HepG2 (cell line): Measurements from ENCODE around the gene DNAJC8. TPM values are rescaled to one million over a fixed set of nuclear protein-coding genes. Genes with fewer than 3 reads are reported as not detected.

Source experiments
- ARNT2 ChIP-seq: sonication (generic); formaldehyde crosslinking; IDR thresholded peaks from 2 replicates; pipeline ENCODE4 v1.8.0; 2022; ENCODE audit warnings: mild to moderate bottlenecking, low read depth, missing genetic modification reagents, moderate library complexity
- ATAD3A ChIP-seq: sonication (generic); formaldehyde crosslinking; IDR thresholded peaks from 2 replicates; pipeline ENCODE4 v1.4.0; 2020; ENCODE audit warnings: missing genetic modification reagents
- CEBPG ChIP-seq: IDR thresholded peaks from 2 replicates; pipeline ENCODE4 v1.6.1; 2016
- CHD4 ChIP-seq: fragments of 200-600 bp; sonication (generic); IDR thresholded peaks from 2 replicates; pipeline ENCODE4 v1.7.0; 2017; ENCODE audit warnings: mild to moderate bottlenecking, low read length, borderline replicate concordance
- ETV5 ChIP-seq: IDR thresholded peaks from 2 replicates; pipeline ENCODE4 v1.6.1; 2018; ENCODE audit warnings: missing biosample characterization, missing genetic modification reagents, inconsistent platforms, borderline replicate concordance
- HES4 ChIP-seq: sonication (generic); formaldehyde crosslinking; IDR thresholded peaks from 2 replicates; pipeline ENCODE4 v1.9.0; 2021; ENCODE audit warnings: mild to moderate bottlenecking, missing genetic modification reagents, borderline replicate concordance
- HNRNPLL ChIP-seq: fragments of 200-400 bp; formaldehyde crosslinking; IDR thresholded peaks from 2 replicates; pipeline ENCODE4 v1.6.1; 2017; ENCODE audit warnings: mild to moderate bottlenecking, low read depth, low read length; ENCODE audit not compliant: poor library complexity, severe bottlenecking
- IRX3 ChIP-seq: sonication (generic); formaldehyde crosslinking; IDR thresholded peaks from 2 replicates; pipeline ENCODE4 v1.8.1; 2023; ENCODE audit warnings: mild to moderate bottlenecking, low read depth, missing genetic modification reagents, borderline replicate concordance
- KLF16 ChIP-seq, 2 experiments: sonication (generic) in 1 of 2; formaldehyde crosslinking in 1 of 2; IDR thresholded peaks; 2 replicates each; pipeline versions ENCODE4 v1.6.1 to v1.8.0; 2016 to 2023; ENCODE audit warnings: missing genetic modification reagents in 2 of 2, missing compliant biosample characterization in 1 of 2
- MEIS1 ChIP-seq: sonication (generic); formaldehyde crosslinking; IDR thresholded peaks from 2 replicates; pipeline ENCODE4 v1.9.0; 2021; ENCODE audit warnings: mild to moderate bottlenecking, missing genetic modification reagents, moderate library complexity, borderline replicate concordance
- NFRKB ChIP-seq: fragments of 450-650 bp; IDR thresholded peaks from 2 replicates; pipeline ENCODE4 v1.6.1; 2017
- PHF5A ChIP-seq: IDR thresholded peaks from one replicate; pipeline ENCODE4 v1.6.1; 2018; ENCODE audit warnings: low read depth, missing genetic modification reagents; ENCODE audit not compliant: unreplicated experiment
- RXRB ChIP-seq: IDR thresholded peaks from 2 replicates; pipeline ENCODE4 v1.6.1; 2016; ENCODE audit warnings: borderline replicate concordance, missing genetic modification reagents, missing compliant biosample characterization
- SMAD3 ChIP-seq: sonication (generic); formaldehyde crosslinking; IDR thresholded peaks from 2 replicates; pipeline ENCODE4 v1.4.0; 2020; ENCODE audit warnings: missing genetic modification reagents
- TARDBP ChIP-seq: sonication (generic); formaldehyde crosslinking; IDR thresholded peaks from 2 replicates; pipeline ENCODE4 v1.8.0; 2022; ENCODE audit warnings: mild to moderate bottlenecking, missing genetic modification reagents
- TCF12 ChIP-seq, 2 experiments: fragments of 450-650 bp in 1 of 2; sonication (generic) in 1 of 2; formaldehyde crosslinking in 1 of 2; IDR thresholded peaks; 2 replicates each; pipeline versions ENCODE4 v1.6.1 to v1.8.0; 2017 to 2022; ENCODE audit warnings: antibody characterized with exemption in 1 of 2, mild to moderate bottlenecking in 1 of 2, missing genetic modification reagents in 1 of 2, moderate library complexity in 1 of 2
- TP53 ChIP-seq: sonication (generic); formaldehyde crosslinking; conservative IDR thresholded peaks from 2 replicates; pipeline ENCODE4 v1.4.0; 2020; ENCODE audit warnings: missing genetic modification reagents
- U2AF2 ChIP-seq: fragments of 200-400 bp; formaldehyde crosslinking; IDR thresholded peaks from 2 replicates; pipeline ENCODE4 v1.6.1; 2017; ENCODE audit warnings: low read depth, mild to moderate bottlenecking, low read length
- XBP1 ChIP-seq: sonication (generic); formaldehyde crosslinking; IDR thresholded peaks from 2 replicates; pipeline ENCODE4 v1.5.0; 2020; ENCODE audit warnings: missing genetic modification reagents
- ZBTB42 ChIP-seq: sonication (generic); formaldehyde crosslinking; IDR thresholded peaks from 2 replicates; pipeline ENCODE4 v1.5.0; 2020; ENCODE audit warnings: mild to moderate bottlenecking, missing genetic modification reagents
- ZMYM2 ChIP-seq: sonication (generic); formaldehyde crosslinking; IDR thresholded peaks from 2 replicates; pipeline ENCODE4 v1.8.0; 2022; ENCODE audit warnings: mild to moderate bottlenecking, missing genetic modification reagents
- ZNF34 ChIP-seq: sonication (generic); formaldehyde crosslinking; IDR thresholded peaks from 2 replicates; pipeline ENCODE4 v1.4.0; 2020; ENCODE audit warnings: mild to moderate bottlenecking, missing genetic modification reagents, borderline replicate concordance
- ZNF616 ChIP-seq: sonication (generic); formaldehyde crosslinking; IDR thresholded peaks from 2 replicates; pipeline ENCODE4 v1.5.0; 2020; ENCODE audit warnings: low read depth, mild to moderate bottlenecking, missing genetic modification reagents
- ZNF768 ChIP-seq: sonication (generic); formaldehyde crosslinking; IDR thresholded peaks from 2 replicates; pipeline ENCODE4 v1.4.0; 2020; ENCODE audit warnings: missing genetic modification reagents
- ZNF775 ChIP-seq: sonication (generic); formaldehyde crosslinking; IDR thresholded peaks from 2 replicates; pipeline ENCODE4 v1.4.0; 2020; ENCODE audit warnings: missing genetic modification reagents, mild to moderate bottlenecking, moderate library complexity, borderline replicate concordance
- ZNF780A ChIP-seq: sonication (generic); formaldehyde crosslinking; IDR thresholded peaks from 2 replicates; pipeline ENCODE4 v1.8.0; 2022; ENCODE audit warnings: mild to moderate bottlenecking, missing genetic modification reagents, moderate library complexity
- ZNF788 ChIP-seq: sonication (generic); formaldehyde crosslinking; IDR thresholded peaks from 2 replicates; pipeline ENCODE4 v1.5.0; 2020; ENCODE audit warnings: mild to moderate bottlenecking, missing genetic modification reagents, borderline replicate concordance
- polyA plus RNA-seq, 8 experiments: library from polyadenylated mRNA; depleted of rRNA in 3 of 8; stranded (reverse) in 7 of 8; unstranded in 1 of 8; fragments of >200 nt; fragmentation: Illumina TruSeq in 4 of 8; extraction: Trizol in 4 of 8; gene quantifications; 2 replicates each; pipeline versions ENCODE4 v1.2.1 to v1.2.3, GENCODE V29; 2011 to 2016; ENCODE audit warnings: low read depth in 4 of 8, missing spikeins in 1 of 8, mixed read lengths in 1 of 8; ENCODE audit not compliant: insufficient read depth in 1 of 8
- total RNA-seq, 5 experiments: library from RNA; depleted of rRNA; stranded (reverse); fragments of >200 nt; fragmentation: Illumina TruSeq; extraction: Trizol; gene quantifications; 2 replicates each; pipeline ENCODE4 v1.2.3, GENCODE V29; 2016; ENCODE audit warnings: low read depth in 1 of 5
- TF ChIP-seq, protein P1 (sequence below): sonication (generic); formaldehyde crosslinking; IDR thresholded peaks from 2 replicates; pipeline ENCODE4 v1.5.0; 2020; ENCODE audit warnings: mild to moderate bottlenecking, missing genetic modification reagents
- TF ChIP-seq, protein P2 (sequence below): IDR thresholded peaks from 2 replicates; pipeline ENCODE4 v1.6.1; 2012; ENCODE audit warnings: inconsistent platforms
- TF ChIP-seq, protein P3 (sequence below): sonication (generic); formaldehyde crosslinking; IDR thresholded peaks from 2 replicates; pipeline ENCODE4 v1.9.0; 2021; ENCODE audit warnings: missing genetic modification reagents, borderline replicate concordance

The DNAJC8 gene
- total and polyA plus RNA-seq, 2 of the 13 experiments (the other 11 are each of a cell fraction or from before 2014, with no cell fraction given) = 54.5 to 126 TPM

- TF ChIP-seq, protein P1, sequence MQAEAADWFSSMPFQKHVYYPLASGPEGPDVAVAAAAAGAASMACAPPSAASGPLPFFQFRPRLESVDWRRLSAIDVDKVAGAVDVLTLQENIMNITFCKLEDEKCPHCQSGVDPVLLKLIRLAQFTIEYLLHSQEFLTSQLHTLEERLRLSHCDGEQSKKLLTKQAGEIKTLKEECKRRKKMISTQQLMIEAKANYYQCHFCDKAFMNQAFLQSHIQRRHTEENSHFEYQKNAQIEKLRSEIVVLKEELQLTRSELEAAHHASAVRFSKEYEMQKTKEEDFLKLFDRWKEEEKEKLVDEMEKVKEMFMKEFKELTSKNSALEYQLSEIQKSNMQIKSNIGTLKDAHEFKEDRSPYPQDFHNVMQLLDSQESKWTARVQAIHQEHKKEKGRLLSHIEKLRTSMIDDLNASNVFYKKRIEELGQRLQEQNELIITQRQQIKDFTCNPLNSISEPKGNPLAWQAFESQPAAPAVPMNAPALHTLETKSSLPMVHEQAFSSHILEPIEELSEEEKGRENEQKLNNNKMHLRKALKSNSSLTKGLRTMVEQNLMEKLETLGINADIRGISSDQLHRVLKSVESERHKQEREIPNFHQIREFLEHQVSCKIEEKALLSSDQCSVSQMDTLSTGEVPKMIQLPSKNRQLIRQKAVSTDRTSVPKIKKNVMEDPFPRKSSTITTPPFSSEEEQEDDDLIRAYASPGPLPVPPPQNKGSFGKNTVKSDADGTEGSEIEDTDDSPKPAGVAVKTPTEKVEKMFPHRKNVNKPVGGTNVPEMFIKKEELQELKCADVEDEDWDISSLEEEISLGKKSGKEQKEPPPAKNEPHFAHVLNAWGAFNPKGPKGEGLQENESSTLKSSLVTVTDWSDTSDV (CRISPR knock-in tag) = no peak
- no peak for TF ChIP-seq TP53 (CRISPR knock-in tag)
- TF ChIP-seq ZNF780A (CRISPR knock-in tag) = no peak
- TF ChIP-seq, protein P2, sequence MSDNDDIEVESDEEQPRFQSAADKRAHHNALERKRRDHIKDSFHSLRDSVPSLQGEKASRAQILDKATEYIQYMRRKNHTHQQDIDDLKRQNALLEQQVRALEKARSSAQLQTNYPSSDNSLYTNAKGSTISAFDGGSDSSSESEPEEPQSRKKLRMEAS = no peak
- peak in 1 of 2 experiments; percentile 72; a peak in 1 of 4 replicates for TF ChIP-seq KLF16 (CRISPR knock-in tag; IDR thresholded peaks at IDR 0.05)
- no peak for TF ChIP-seq XBP1
- TF ChIP-seq, protein P3, sequence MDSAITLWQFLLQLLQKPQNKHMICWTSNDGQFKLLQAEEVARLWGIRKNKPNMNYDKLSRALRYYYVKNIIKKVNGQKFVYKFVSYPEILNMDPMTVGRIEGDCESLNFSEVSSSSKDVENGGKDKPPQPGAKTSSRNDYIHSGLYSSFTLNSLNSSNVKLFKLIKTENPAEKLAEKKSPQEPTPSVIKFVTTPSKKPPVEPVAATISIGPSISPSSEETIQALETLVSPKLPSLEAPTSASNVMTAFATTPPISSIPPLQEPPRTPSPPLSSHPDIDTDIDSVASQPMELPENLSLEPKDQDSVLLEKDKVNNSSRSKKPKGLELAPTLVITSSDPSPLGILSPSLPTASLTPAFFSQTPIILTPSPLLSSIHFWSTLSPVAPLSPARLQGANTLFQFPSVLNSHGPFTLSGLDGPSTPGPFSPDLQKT (CRISPR knock-in tag) = no peak
- no peak for TF ChIP-seq HES4 (CRISPR knock-in tag)
- TF ChIP-seq ZBTB42 = no peak
- TF ChIP-seq HNRNPLL = no peak
- TF ChIP-seq MEIS1 (CRISPR knock-in tag) = no peak
- peak; percentile 39; the same call in 1 of the 2 replicates for TF ChIP-seq RXRB (CRISPR knock-in tag)
- TF ChIP-seq ZNF768 (CRISPR knock-in tag) = no peak
- no peak for TF ChIP-seq ATAD3A (CRISPR knock-in tag)
- 0 out of 2 replicates have a peak, but pooled peaks have one; percentile 31 for TF ChIP-seq ZNF775 (CRISPR knock-in tag)
- TF ChIP-seq ETV5 = peak; percentile 46; the same call in 1 of the 2 replicates
- no peak for TF ChIP-seq PHF5A (CRISPR knock-in tag)
- TF ChIP-seq NFRKB = no peak
- TF ChIP-seq ZMYM2 = no peak
- no peak for TF ChIP-seq IRX3 (CRISPR knock-in tag)
- TF ChIP-seq U2AF2 = no peak
- no peak for TF ChIP-seq ZNF616 (CRISPR knock-in tag)
- TF ChIP-seq CHD4 = peak; percentile 64; the same call in 1 of the 2 replicates
- peak; percentile 100 for TF ChIP-seq CEBPG (CRISPR knock-in tag)
- TF ChIP-seq TARDBP (CRISPR knock-in tag) = 0 out of 2 replicates have a peak, but pooled peaks have one; percentile 33
- no peak for TF ChIP-seq ARNT2 (CRISPR knock-in tag)
- no peak for TF ChIP-seq TCF12 (IDR thresholded peaks at IDR 0.05)
- TF ChIP-seq TCF12 (CRISPR knock-in tag; IDR thresholded peaks at IDR 0.05) = no peak
- no peak for TF ChIP-seq ZNF788 (CRISPR knock-in tag)
- TF ChIP-seq ZNF34 = no peak
- no peak for TF ChIP-seq SMAD3 (CRISPR knock-in tag)
These were observed 13.6 kb upstream of the DNAJC8 start (continued) for GRCh38 chr1:28246427-28246832.
